ENCODE measurements around the gene CABP4. TPM values are rescaled to one million over a fixed set of nuclear protein-coding genes. Genes with fewer than 3 reads are reported as not detected.

The CABP4 gene
- total RNA-seq, 1 donor from 2014 or later = 0.68 TPM

GRCh38 chr11:67435727-67436458 is 19.3 kb upstream of the CABP4 start:
- H3K4me1 Mint-ChIP-seq = peaks cover 42% of the 10 kb centered on the region
- intact Hi-C loops (cut with micrococcal nuclease) = loop anchor here (1.0 to 2.0 kb wide), 4 partner anchors 8 to 51 kb away; partner anchors contain the start of genes RPS6KB2 and TMEM134
- peaks cover 54% of the 10 kb centered on the region for H3K36me3 Mint-ChIP-seq (ENCODE audit: low read depth)
- no peaks in the 10 kb centered on the region for H3K27me3 Mint-ChIP-seq
- no peak for DNase-seq
- H3K4me3 Mint-ChIP-seq = peak overlapping the region; percentile 99
- peak overlapping the region; percentile 86 for H3K27ac Mint-ChIP-seq
- no peaks in the 10 kb centered on the region for H3K9me3 Mint-ChIP-seq

- Mint-ChIP-seq H3K4me3 (peak overlapping the region; percentile 99), H3K36me3 (ENCODE audit: low read depth) (peaks cover 54% of the 10 kb centered on the region), H3K27ac (peak overlapping the region; percentile 82), H3K9me3 (no peaks in the 10 kb centered on the region), H3K4me1 (peaks cover 44% of the 10 kb centered on the region), H3K27me3 (no peaks in the 10 kb centered on the region)
- DNase-seq = peak; percentile 90
- intact Hi-C loops (cut with micrococcal nuclease) = loop anchor here (1.0 to 2.0 kb wide), 5 partner anchors 8 to 70 kb away; partner anchors contain the start of genes RPS6KB2 and TMEM134
Observed at GRCh38 chr11:67436459-67437081, 18.6 kb upstream of the CABP4 start.

- H3K36me3 Mint-ChIP-seq (ENCODE audit: low read depth) = peaks cover 47% of the 10 kb centered on the region
Observed at GRCh38 chr11:67437082-67437808, 17.9 kb upstream of the CABP4 start, which contains the start of gene PTPRCAP. TSS of gene PTPRCAP (minus strand) at chr11:67437682. CDS start at chr11:67437619, 63 bp downstream.

GRCh38 chr11:67437809-67438157 is 17.4 kb upstream of the CABP4 start:
- Mint-ChIP-seq H3K4me1 (peaks cover 43% of the 10 kb centered on the region), H3K36me3 (ENCODE audit: low read depth) (peaks cover 43% of the 10 kb centered on the region), H3K9me3 (no peaks in the 10 kb centered on the region), H3K4me3 (peak overlapping the region; percentile 99), H3K27me3 (no peaks in the 10 kb centered on the region), H3K27ac (peak overlapping the region; percentile 98)
- no peak for DNase-seq
- intact Hi-C loops (cut with micrococcal nuclease) = loop anchor here (1.0 to 2.0 kb wide), 3 partner anchors 29 to 69 kb away; no protein-coding TSS in a partner anchor

More at GRCh38 chr11:67437082-67437808, 17.9 kb upstream of the CABP4 start, which contains the start of gene PTPRCAP:
- Mint-ChIP-seq H3K27ac (peak within 1 kb of the TSS; percentile 98), H3K4me1 (peaks cover 42% of the 10 kb centered on the region), H3K27me3 (no peaks in the 10 kb centered on the region), H3K9me3 (no peaks in the 10 kb centered on the region), H3K4me3 (peak within 1 kb of the TSS; percentile 99)
- peak; percentile 92 for DNase-seq
- intact Hi-C loops (cut with micrococcal nuclease) = loop anchor here (1.0 to 2.0 kb wide), 3 partner anchors 28 to 69 kb away; no protein-coding TSS in a partner anchor

- no peaks in the 10 kb centered on the region for H3K27me3 Mint-ChIP-seq
- peak overlapping the region; percentile 99 for H3K4me3 Mint-ChIP-seq
- peaks cover 43% of the 10 kb centered on the region for H3K36me3 Mint-ChIP-seq (ENCODE audit: low read depth)
- intact Hi-C loops (cut with micrococcal nuclease) = no loop called here
- peak; percentile 93 for DNase-seq
- H3K9me3 Mint-ChIP-seq = no peaks in the 10 kb centered on the region
- peak overlapping the region; percentile 98 for H3K27ac Mint-ChIP-seq
- peaks cover 42% of the 10 kb centered on the region for H3K4me1 Mint-ChIP-seq
Observed at GRCh38 chr11:67438158-67438902, 16.8 kb upstream of the CABP4 start.

- intact Hi-C loops (cut with micrococcal nuclease) = no loop called here
- Mint-ChIP-seq H3K4me1 (peaks cover 43% of the 10 kb centered on the region), H3K9me3 (no peaks in the 10 kb centered on the region), H3K36me3 (ENCODE audit: low read depth) (peaks cover 40% of the 10 kb centered on the region), H3K4me3 (peak overlapping the region; percentile 99), H3K27me3 (no peaks in the 10 kb centered on the region), H3K27ac (peak overlapping the region; percentile 98)
- DNase-seq = peak; percentile 85
Observed at GRCh38 chr11:67439321-67440228, 15.6 kb upstream of the CABP4 start.

GRCh38 chr11:67440229-67441097 is 14.7 kb upstream of the CABP4 start:
- peak overlapping the region; percentile 99 for H3K4me3 Mint-ChIP-seq
- no peak for DNase-seq
- peaks cover 48% of the 10 kb centered on the region for H3K4me1 Mint-ChIP-seq
- intact Hi-C loops (cut with micrococcal nuclease) = no loop called here
- peak overlapping the region; percentile 98 for H3K27ac Mint-ChIP-seq
- no peaks in the 10 kb centered on the region for H3K27me3 Mint-ChIP-seq
- no peaks in the 10 kb centered on the region for H3K9me3 Mint-ChIP-seq
- H3K36me3 Mint-ChIP-seq (ENCODE audit: low read depth) = peaks cover 37% of the 10 kb centered on the region

GRCh38 chr11:67441098-67441563 is 14.0 kb upstream of the CABP4 start:
- Mint-ChIP-seq H3K36me3 (ENCODE audit: low read depth) (peaks cover 32% of the 10 kb centered on the region), H3K4me3 (peak overlapping the region; percentile 36), H3K4me1 (peaks cover 52% of the 10 kb centered on the region), H3K27me3 (no peaks in the 10 kb centered on the region), H3K27ac (peak overlapping the region; percentile 81), H3K9me3 (no peaks in the 10 kb centered on the region)
- no peak for DNase-seq
- intact Hi-C loops (cut with micrococcal nuclease) = no loop called here

- no peak for DNase-seq
- intact Hi-C loops (cut with micrococcal nuclease) = no loop called here
Observed at GRCh38 chr11:67441731-67442351, 13.3 kb upstream of the CABP4 start.

GRCh38 chr11:67442504-67443404 is 12.4 kb upstream of the CABP4 start:
- intact Hi-C loops (cut with micrococcal nuclease) = no loop called here
- Mint-ChIP-seq H3K27me3 (no peaks in the 10 kb centered on the region), H3K36me3 (ENCODE audit: low read depth) (peaks cover 20% of the 10 kb centered on the region), H3K9me3 (no peaks in the 10 kb centered on the region), H3K4me1 (peaks cover 56% of the 10 kb centered on the region), H3K27ac (peak overlapping the region; percentile 90), H3K4me3 (peak overlapping the region; percentile 77)
- DNase-seq = no peak

More at GRCh38 chr11:67441731-67442351, 13.3 kb upstream of the CABP4 start:
- peak overlapping the region; percentile 90 for H3K27ac Mint-ChIP-seq
- peaks cover 26% of the 10 kb centered on the region for H3K36me3 Mint-ChIP-seq (ENCODE audit: low read depth)
- H3K4me1 Mint-ChIP-seq = peaks cover 54% of the 10 kb centered on the region
- H3K9me3 Mint-ChIP-seq = no peaks in the 10 kb centered on the region
- no peaks in the 10 kb centered on the region for H3K27me3 Mint-ChIP-seq
- H3K4me3 Mint-ChIP-seq = peak overlapping the region; percentile 77

All from activated CD4-positive, alpha-beta T cell treated with anti-CD3 and anti-CD28 coated beads, Interleukin-2, amount 10 ng/mL, durations not matched to agents 24 days and 14 days (primary cell).